H1 (cell line): Measurements from ENCODE around the gene PBXIP1.

Experiments
- CHD2 ChIP-seq: IDR thresholded peaks from 2 replicates; pipeline ENCODE4 v1.6.1; 2012; ENCODE audit warnings: low read length, improper control_type of control experiment
- EZH2 ChIP-seq: fragments of 200-600 bp; sonication (generic); IDR thresholded peaks from 2 replicates; pipeline ENCODE4 v1.7.1; 2012; ENCODE audit warnings: low read depth, mild to moderate bottlenecking, moderate library complexity, low read length, inconsistent platforms; ENCODE audit not compliant: severe bottlenecking
- FOSL1 ChIP-seq: IDR thresholded peaks from 2 replicates; pipeline ENCODE4 v1.6.1; 2011; ENCODE audit warnings: mild to moderate bottlenecking, low read depth, low read length, moderate library complexity; ENCODE audit not compliant: insufficient read depth
- POLR2A ChIP-seq, 2 experiments: IDR thresholded peaks; 1 replicate in 1 of 2; 2 replicates in 1 of 2; pipeline ENCODE4 v1.6.1; 2011; ENCODE audit warnings: low read depth in 2 of 2, low read length in 2 of 2, mild to moderate bottlenecking in 2 of 2; ENCODE audit errors: control extremely low read depth in 1 of 2
- POLR2AphosphoS5 ChIP-seq: IDR thresholded peaks from 2 replicates; pipeline ENCODE4 v1.6.1; 2011; ENCODE audit warnings: low read depth, low read length

- TF ChIP-seq POLR2A (IDR thresholded peaks at IDR 0.05; ENCODE audit: control extremely low read depth in 1 of 2, low read depth in 2 of 2, low read length in 2 of 2) (no peak), EZH2 (no peak), POLR2AphosphoS5 (no peak), FOSL1 (no peak), CHD2 (no peak)
Observed at GRCh38 chr1:155001425-155001674, 45.5 kb upstream of the PBXIP1 start.
